Transverse colon (tissue), 4 donors: ENCODE results near the gene PAQR7. TPM values are rescaled to one million over a fixed set of nuclear protein-coding genes. Genes with fewer than 3 reads are reported as not detected.
A peak's percentile ranks its signal among the peaks of the same experiment; 100 is the strongest.

ENCODE experiments used
- DNase-seq: peaks from one replicate; pipeline ENCODE4 v3.0.0-alpha.2; 2019
- H3K27ac ChIP-seq, 4 donors: fragments of 200-600 bp; sonication (generic); 2 replicates each; pipeline ENCODE4 v1.5.1; 2016 to 2018; ENCODE audit warnings: inconsistent platforms in 4 of 4
- H3K27me3 ChIP-seq: fragments of 200-600 bp; sonication (generic); 2 replicates; pipeline ENCODE4 v1.5.1; 2017; ENCODE audit warnings: inconsistent platforms
- H3K36me3 ChIP-seq, 4 donors: fragments of 200-600 bp; sonication (generic); 2 replicates each; pipeline ENCODE4 v1.5.1; 2017 to 2019; ENCODE audit warnings: inconsistent platforms in 4 of 4
- H3K4me1 ChIP-seq, 4 donors: fragments of 200-600 bp; sonication (generic); 2 replicates each; pipeline ENCODE4 v1.5.1; 2017 to 2020; ENCODE audit warnings: inconsistent platforms in 4 of 4
- H3K4me3 ChIP-seq, 4 donors: fragments of 200-600 bp; sonication (generic); 1 replicate in 1 of 4; 2 replicates in 3 of 4; pipeline versions ENCODE4 v1.5.1 to v1.6.1; 2017 to 2019; ENCODE audit warnings: inconsistent platforms in 4 of 4
- H3K9me3 ChIP-seq, 2 donors: fragments of 200-600 bp; sonication (generic); 2 replicates each; pipeline ENCODE4 v1.5.1; 2017 to 2019; ENCODE audit warnings: inconsistent platforms in 2 of 2
- EP300 ChIP-seq: sonication (generic); formaldehyde crosslinking; IDR thresholded peaks from one replicate; pipeline ENCODE4 v1.6.1; 2017; ENCODE audit warnings: antibody characterized with exemption, low read depth
- POLR2A ChIP-seq: fragments of 450-650 bp; IDR thresholded peaks from one replicate; pipeline ENCODE4 v1.6.1; 2016; ENCODE audit warnings: antibody characterized with exemption, mild to moderate bottlenecking, moderate library complexity
- POLR2AphosphoS5 ChIP-seq, 3 donors: sonication (generic); formaldehyde crosslinking; IDR thresholded peaks; one replicate each; pipeline ENCODE4 v1.6.1; 2016; ENCODE audit warnings: antibody characterized with exemption in 3 of 3
- WGBS, 2 donors: methylation state at CpG; one replicate each; pipeline ENCODE4 v1.1.5; 2018; ENCODE audit warnings: low coverage in 1 of 2; 5-methylcytosine and 5-hydroxymethylcytosine counted together
- in situ Hi-C, 4 donors: fragments of 200-750 bp; cut with MboI; loops; one replicate each; pipeline versions ENCODE4 v1.15.0 to v1.15.1; 2017; ENCODE audit warnings: low sequenced_read_pairs in 3 of 4, low pct_ligation_motif_present in 1 of 4, low pct_unique_long_range_greater_than_20kb in 1 of 4
- intact Hi-C: fragments of 100-400 bp; cut with DNase I; formaldehyde crosslinking; loops from one replicate; pipeline ENCODE4 v1.15.1; 2023; ENCODE audit warnings: low total_unique reads
- total RNA-seq, 4 donors: library from RNA; depleted of rRNA; stranded (reverse); fragments of >200 nt; gene quantifications; one replicate each; pipeline ENCODE4 v1.1.0, GENCODE V29; 2016
- TF ChIP-seq, protein P1 (sequence below), 5 experiments: fragments of 200-600 bp in 3 of 5; fragments of 450-650 bp in 2 of 5; sonication (generic) in 3 of 5; IDR thresholded peaks; 1 replicate in 2 of 5; 2 replicates in 3 of 5; pipeline ENCODE4 v1.5.1; 2016 to 2017; ENCODE audit warnings: antibody characterized with exemption in 5 of 5, inconsistent platforms in 3 of 5, mild to moderate bottlenecking in 2 of 5, moderate library complexity in 1 of 5

Gene PAQR7
- total RNA-seq, 4 donors from 2014 or later: 2.0 to 2.4 (median 2.4) TPM; not detected in 1

- no peaks in the 10 kb centered on the region for H3K27me3 ChIP-seq
- TF ChIP-seq POLR2AphosphoS5 (IDR thresholded peaks at IDR 0.05): no peak
- no peak for TF ChIP-seq POLR2A
- no peak for TF ChIP-seq EP300
- TF ChIP-seq, protein P1, sequence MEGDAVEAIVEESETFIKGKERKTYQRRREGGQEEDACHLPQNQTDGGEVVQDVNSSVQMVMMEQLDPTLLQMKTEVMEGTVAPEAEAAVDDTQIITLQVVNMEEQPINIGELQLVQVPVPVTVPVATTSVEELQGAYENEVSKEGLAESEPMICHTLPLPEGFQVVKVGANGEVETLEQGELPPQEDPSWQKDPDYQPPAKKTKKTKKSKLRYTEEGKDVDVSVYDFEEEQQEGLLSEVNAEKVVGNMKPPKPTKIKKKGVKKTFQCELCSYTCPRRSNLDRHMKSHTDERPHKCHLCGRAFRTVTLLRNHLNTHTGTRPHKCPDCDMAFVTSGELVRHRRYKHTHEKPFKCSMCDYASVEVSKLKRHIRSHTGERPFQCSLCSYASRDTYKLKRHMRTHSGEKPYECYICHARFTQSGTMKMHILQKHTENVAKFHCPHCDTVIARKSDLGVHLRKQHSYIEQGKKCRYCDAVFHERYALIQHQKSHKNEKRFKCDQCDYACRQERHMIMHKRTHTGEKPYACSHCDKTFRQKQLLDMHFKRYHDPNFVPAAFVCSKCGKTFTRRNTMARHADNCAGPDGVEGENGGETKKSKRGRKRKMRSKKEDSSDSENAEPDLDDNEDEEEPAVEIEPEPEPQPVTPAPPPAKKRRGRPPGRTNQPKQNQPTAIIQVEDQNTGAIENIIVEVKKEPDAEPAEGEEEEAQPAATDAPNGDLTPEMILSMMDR (IDR thresholded peaks at IDR 0.05): no peak
- peaks cover 0 to 46% (median 21%) of the 10 kb centered on the region in 4 donors for H3K36me3 ChIP-seq
- no peak overlapping the region for H3K4me3 ChIP-seq
- DNase-seq: no peak
- no peaks in the 10 kb centered on the region for H3K9me3 ChIP-seq
- intact Hi-C loops: no loop called here
- in situ Hi-C loops: no loop called here
- no peak overlapping the region for H3K27ac ChIP-seq
- H3K4me1 ChIP-seq: peaks cover 9 to 15% (median 11%) of the 10 kb centered on the region in 4 donors
- WGBS, 2 donors: 95 to 100% methylated on average over 2 of the region's 2 CpGs
Measured at GRCh38 chr1:25825605-25826004, 49.9 kb downstream of the PAQR7 start.

GRCh38 chr1:25821630-25822091 is 53.8 kb downstream of the PAQR7 start:
- WGBS, 2 donors: 72 to 100% methylated on average over 1 to 5 of the region's 5 CpGs
- intact Hi-C loops (no loop called here), in situ Hi-C loops (no loop called here)
- Histone ChIP-seq H3K4me1 (peaks cover 15 to 30% (median 27%) of the 10 kb centered on the region in 4 donors), H3K27ac (peak overlapping the region in 1 of 4 donors; percentile 94), H3K27me3 (no peaks in the 10 kb centered on the region), H3K4me3 (peak overlapping the region in 2 of 4 donors; percentile 87 to 98), H3K36me3 (peaks cover 0 to 7% (median under 1%) of the 10 kb centered on the region in 4 donors), H3K9me3 (no peaks in the 10 kb centered on the region)
- no peak for TF ChIP-seq EP300
- no peak for TF ChIP-seq POLR2A
- TF ChIP-seq, protein P1 (IDR thresholded peaks at IDR 0.05): no peak
- TF ChIP-seq POLR2AphosphoS5 (IDR thresholded peaks at IDR 0.05): no peak
- no peak for DNase-seq

DNA sequence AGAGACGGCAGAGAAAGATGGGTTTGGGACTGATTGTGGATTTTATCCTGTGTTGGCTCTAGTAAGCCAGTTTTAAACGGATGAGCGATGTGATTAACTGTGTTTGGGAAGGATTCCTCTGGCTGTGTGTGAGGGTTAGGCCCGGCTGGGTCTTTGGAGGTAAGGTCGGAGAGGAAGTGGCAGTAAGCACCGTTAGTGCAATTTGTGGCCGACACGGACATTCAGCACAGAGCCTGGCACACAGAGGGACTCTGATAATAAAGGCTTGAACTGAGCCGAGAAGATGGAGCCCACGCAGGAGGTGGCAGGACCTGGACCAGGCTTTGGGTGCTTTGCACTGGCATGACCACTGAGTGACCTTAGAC is 54.4 kb downstream of the PAQR7 start:
- TF ChIP-seq, protein P1 (IDR thresholded peaks at IDR 0.05): no peak
- TF ChIP-seq POLR2AphosphoS5 (IDR thresholded peaks at IDR 0.05) (no peak), EP300 (no peak), POLR2A (no peak)
- Histone ChIP-seq H3K27me3 (no peaks in the 10 kb centered on the region), H3K4me1 (peaks cover 15 to 30% (median 27%) of the 10 kb centered on the region in 4 donors), H3K27ac (peak overlapping the region; percentile 92 to 94 (median 94)), H3K4me3 (peak overlapping the region; percentile 81 to 98 (median 90)), H3K9me3 (no peaks in the 10 kb centered on the region), H3K36me3 (peaks cover 0 to 1% (median 0%) of the 10 kb centered on the region in 4 donors)
- DNase-seq: no peak
- intact Hi-C loops (no loop called here), in situ Hi-C loops (no loop called here)
- 10 to 20% methylated on average over 2 to 10 of the region's 10 CpGs for WGBS, 2 donors

- in situ Hi-C loops: no loop called here
- peaks cover 15 to 30% (median 27%) of the 10 kb centered on the region in 4 donors for H3K4me1 ChIP-seq
- peak overlapping the region; percentile 92 to 94 (median 94) for H3K27ac ChIP-seq
- no peaks in the 10 kb centered on the region for H3K9me3 ChIP-seq
- peak; percentile 81 for DNase-seq
- intact Hi-C loops: no loop called here
- TF ChIP-seq POLR2AphosphoS5 (IDR thresholded peaks at IDR 0.05) (peak; percentile 65 to 80 (median 78)), POLR2A (peak; percentile 26), EP300 (no peak)
- TF ChIP-seq, protein P1 (IDR thresholded peaks at IDR 0.05): peak in 1 of 5 experiments; percentile 17
- H3K36me3 ChIP-seq: no peaks in the 10 kb centered on the region
- H3K4me3 ChIP-seq: peak overlapping the region; percentile 81 to 98 (median 90)
- no peaks in the 10 kb centered on the region for H3K27me3 ChIP-seq
- 1% methylated on average over 23 of the region's 67 CpGs; no CpG with 5 or more reads in 1 of the 2 donors for WGBS, 2 donors
Measured at GRCh38 chr1:25820247-25821111, 55.0 kb downstream of the PAQR7 start.
